ENCODE data around the gene ZNF30.
A peak's percentile ranks its signal among the peaks of the same experiment; 100 is the strongest.
"Not testable (repeated sequence)": the region's sequence is repeated elsewhere in the genome, so short reads cannot be mapped to it uniquely, and the experiment has no call there.

ZNF30 gene

DNA sequence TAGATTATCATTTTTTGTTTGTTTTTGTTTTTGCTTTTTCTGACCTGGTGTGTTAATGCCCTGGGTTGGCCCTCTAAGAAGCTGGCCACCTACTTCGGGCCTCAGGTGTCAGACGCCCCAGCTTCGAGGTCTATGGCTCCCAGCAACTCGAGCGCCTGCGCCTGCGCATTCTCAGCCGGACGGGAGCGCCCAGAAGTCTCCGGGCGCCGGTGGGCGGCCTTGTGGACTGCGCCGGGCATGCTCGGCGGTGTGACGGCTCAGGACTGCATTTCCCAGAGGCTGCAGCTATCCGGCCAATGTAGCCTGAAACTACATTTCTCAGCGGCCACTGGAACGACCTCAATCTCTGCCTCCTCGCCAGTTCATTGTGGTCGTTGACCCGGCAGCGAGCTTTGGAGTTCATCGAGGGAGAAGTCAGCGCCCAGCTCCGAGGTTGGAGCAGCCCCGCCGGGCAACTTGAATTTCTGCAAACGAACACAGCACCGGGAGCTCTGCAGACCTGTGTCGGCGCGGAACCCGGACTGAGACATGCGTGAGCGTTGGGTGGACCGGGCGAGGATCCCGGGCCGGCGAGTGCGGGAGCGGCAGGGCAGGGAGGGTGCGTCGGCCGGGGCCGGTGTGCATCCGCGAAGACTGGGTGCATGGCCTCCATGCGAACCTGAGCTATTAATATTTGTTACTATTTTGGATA lies at the start of gene ZNF30:
TSS of gene ZNF30 (plus strand) at position 219 of the 691 bp plus-strand sequence. CDS start 3,045 bp downstream, outside the sequence.
- peak; percentile 54 to 69 (median 62) for DNase-seq (ENCODE audit: low read depth in 2 of 3, low spot score in 2 of 3)

DNA sequence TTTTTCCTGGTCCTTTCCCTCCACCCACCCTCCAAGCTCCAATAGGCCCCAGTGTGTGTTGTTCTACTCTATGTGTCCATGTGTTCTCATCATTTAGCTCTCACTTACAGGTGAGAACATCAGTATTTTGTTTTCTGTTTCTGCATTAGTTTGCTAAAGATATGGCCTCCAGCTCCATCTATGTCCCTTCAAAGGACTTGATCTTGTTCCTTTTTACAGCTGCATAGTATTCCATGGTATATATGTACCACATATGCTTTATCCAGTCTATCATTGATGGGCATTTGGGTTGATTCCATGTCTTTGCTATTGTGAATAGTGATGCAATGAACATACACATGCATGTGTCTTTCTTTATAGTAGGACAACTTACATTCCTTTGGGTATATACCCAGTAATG lies 47.1 kb upstream of the ZNF30 start:
- no peak for DNase-seq (ENCODE audit: low read depth in 2 of 3, low spot score in 2 of 3)

- no peak for DNase-seq (ENCODE audit: low read depth in 2 of 3, low spot score in 2 of 3)
Measured at GRCh38 chr19:34880034-34880433, 46.7 kb upstream of the ZNF30 start.

GRCh38 chr19:34881982-34882381 lies 44.7 kb upstream of the ZNF30 start:
- no peak for DNase-seq (ENCODE audit: low read depth in 2 of 3, low spot score in 2 of 3)

GRCh38 chr19:34888091-34888490 lies 38.6 kb upstream of the ZNF30 start:
- DNase-seq (ENCODE audit: low read depth in 2 of 3, low spot score in 2 of 3): no peak

GRCh38 chr19:34900245-34900644 lies 26.5 kb upstream of the ZNF30 start:
- DNase-seq (ENCODE audit: low read depth in 2 of 3, low spot score in 2 of 3): no peak

- DNase-seq (ENCODE audit: low read depth in 2 of 3, low spot score in 2 of 3): no peak
Measured at GRCh38 chr19:34904664-34905527, 21.8 kb upstream of the ZNF30 start.

DNA sequence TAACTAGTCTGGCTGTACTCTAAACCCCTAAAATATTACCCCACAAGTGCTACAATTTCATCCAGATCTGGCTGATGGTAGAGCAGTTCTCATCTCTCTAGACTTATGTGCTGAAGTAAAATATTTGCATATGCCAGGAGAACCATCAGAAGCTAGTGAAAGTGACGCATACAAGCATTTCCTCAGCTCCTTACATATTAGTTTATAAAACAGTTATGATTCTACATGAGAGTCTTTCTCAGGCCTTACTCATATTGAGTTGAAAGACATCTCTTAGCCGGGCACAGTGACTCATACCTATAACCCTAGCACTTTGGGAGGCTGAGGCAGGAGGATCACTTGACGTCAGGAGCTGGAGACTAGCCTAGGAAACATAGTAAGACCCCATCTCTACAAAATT lies 15.9 kb upstream of the ZNF30 start:
- no peak for DNase-seq (ENCODE audit: low read depth in 2 of 3, low spot score in 2 of 3)

GRCh38 chr19:34917144-34917543 lies 9.6 kb upstream of the ZNF30 start:
- DNase-seq (ENCODE audit: low read depth in 2 of 3, low spot score in 2 of 3): not testable (repeated sequence)

GRCh38 chr19:34918190-34918589 lies 8.5 kb upstream of the ZNF30 start:
- no peak for DNase-seq (ENCODE audit: low read depth in 2 of 3, low spot score in 2 of 3)

DNA sequence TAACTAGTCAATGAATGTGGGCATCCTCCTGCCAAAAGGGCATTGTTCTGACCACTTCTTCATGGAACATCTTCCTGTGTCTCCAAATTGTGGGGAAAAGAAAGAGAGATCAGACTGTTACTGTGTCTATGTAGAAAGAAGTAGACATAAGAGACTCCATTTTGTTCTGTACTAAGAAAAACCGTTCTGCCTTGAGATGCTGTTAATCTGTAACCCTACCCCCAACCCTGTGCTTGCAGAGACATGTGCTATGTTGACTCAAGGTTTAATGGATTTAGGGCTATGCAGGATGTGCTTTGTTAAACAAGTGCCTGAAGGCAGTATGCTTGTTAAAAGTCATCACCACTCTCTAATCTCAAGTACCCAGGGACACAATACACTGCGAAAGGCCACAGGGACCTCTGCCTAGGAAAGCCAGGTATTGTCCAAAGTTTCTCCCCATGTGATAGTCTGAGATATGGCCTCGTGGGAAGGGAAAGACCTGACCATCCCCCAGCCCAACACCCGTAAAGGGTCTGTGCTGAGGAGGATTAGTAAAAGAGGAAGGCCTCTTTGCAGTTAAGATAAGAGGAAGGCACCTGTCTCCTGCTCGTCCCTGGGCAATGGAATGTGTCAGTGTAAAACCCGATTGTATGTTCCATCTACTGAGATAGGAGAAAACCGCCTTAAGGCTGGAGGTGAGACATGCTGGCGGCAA lies 6.5 kb upstream of the ZNF30 start:
- DNase-seq (ENCODE audit: low read depth in 2 of 3, low spot score in 2 of 3): not testable (repeated sequence)

DNA sequence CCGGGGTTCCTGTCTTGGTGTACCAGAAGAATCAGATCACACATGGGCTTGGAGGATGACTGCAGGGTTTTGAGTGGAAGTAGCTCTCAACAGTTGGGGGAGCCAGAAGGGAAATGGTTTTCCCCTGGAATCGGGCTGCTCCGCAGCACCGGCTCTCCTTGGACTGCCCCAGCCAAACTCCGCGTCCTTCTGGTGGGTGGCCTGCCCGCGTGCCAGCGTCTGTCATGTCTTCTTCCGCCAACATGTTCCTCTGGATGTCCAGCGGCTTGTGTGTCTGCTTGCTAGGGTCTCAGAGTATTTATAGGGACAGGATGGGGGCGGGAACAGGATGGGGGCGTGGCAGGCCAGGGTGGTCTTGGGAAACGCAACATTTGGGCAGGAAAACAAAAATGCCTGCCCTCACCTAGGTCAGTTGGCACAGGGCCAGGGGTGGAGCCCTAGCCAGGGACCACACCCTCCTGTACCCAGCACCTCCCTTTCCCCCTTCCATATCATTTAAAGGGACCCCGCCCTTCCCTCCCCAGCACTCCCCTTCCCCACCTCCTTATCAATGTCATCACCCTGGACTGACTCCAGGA lies 1.3 kb upstream of the ZNF30 start:
- no peak for DNase-seq (ENCODE audit: low read depth in 2 of 3, low spot score in 2 of 3)

DNA sequence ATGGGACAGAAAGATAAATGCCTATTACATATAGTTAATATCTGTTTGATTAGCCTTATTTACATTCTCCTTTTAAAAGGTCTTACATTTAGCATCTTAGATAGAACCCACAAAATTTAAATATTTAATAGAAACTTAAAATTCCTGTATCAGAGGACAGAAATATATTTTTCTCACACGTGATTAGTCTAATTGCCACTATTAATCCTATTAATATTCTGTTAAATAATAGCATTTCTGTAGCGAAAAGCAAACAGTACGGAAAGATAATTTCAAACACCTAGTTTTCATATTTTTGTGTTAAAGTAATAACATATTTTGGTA lies 380 bp upstream of the ZNF30 start:
- DNase-seq (ENCODE audit: low read depth in 2 of 3, low spot score in 2 of 3): no peak

DNA sequence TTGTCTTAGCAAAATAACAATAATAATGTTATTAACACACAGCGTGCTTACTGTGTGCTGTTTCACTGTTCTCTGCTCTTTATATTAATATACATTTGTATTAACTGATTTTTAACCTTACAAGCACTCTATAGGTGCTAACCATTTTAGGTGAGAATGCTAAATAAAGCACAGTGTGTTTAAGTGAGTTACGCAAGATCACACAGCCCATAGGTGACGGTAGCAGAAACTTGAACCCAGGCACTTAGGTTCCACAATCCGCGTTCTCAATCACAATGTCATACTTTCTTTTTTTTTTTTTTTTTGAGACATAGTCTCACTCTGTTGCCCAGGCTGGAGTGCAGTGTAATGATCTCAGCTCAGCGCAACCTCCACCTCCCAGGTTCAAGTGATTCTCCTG lies 5.8 kb downstream of the ZNF30 start:
- no peak for DNase-seq (ENCODE audit: low read depth in 2 of 3, low spot score in 2 of 3)

- DNase-seq (ENCODE audit: low read depth in 2 of 3, low spot score in 2 of 3): no peak
Measured at GRCh38 chr19:34936184-34936583, 9.5 kb downstream of the ZNF30 start.

- DNase-seq (ENCODE audit: low read depth in 2 of 3, low spot score in 2 of 3): no peak
Measured at GRCh38 chr19:34938886-34939285, 12.2 kb downstream of the ZNF30 start.

- DNase-seq (ENCODE audit: low read depth in 2 of 3, low spot score in 2 of 3): no peak
Measured at GRCh38 chr19:34943861-34944573, 17.3 kb downstream of the ZNF30 start.

- DNase-seq (ENCODE audit: low read depth in 2 of 3, low spot score in 2 of 3): no peak
Measured at GRCh38 chr19:34953092-34953491, 26.4 kb downstream of the ZNF30 start.

GRCh38 chr19:34957830-34958751 lies 31.4 kb downstream of the ZNF30 start:
- DNase-seq (ENCODE audit: low read depth in 2 of 3, low spot score in 2 of 3): no peak

DNA sequence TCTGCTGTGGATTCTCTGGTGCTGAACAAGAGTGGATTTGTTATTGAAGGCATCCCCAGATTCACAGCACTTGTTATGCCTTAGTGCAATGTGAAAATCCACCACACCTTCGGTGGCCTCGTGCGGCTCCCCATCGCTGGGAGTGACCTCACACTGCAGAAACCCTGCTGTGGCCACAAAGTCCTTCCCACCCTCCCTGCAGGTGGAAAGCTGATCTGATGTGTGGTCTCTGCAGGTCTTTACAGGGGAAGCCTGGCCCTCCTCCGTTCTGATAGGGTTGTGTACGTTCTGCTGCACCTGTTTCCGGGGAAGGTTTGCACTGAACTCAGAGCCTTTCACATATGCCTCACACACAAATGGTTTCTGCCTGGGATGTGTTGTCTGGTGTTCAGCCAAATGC lies 32.3 kb downstream of the ZNF30 start:
- no peak for DNase-seq (ENCODE audit: low read depth in 2 of 3, low spot score in 2 of 3)
